GM18951 (cell line): ENCODE measurements around the gene MT1A.

ENCODE experiments used
- POLR2A ChIP-seq: IDR thresholded peaks from 4 replicates; pipeline ENCODE4 v1.6.1; 2011; ENCODE audit warnings: mild to moderate bottlenecking; ENCODE audit not compliant: insufficient read length, insufficient read depth; ENCODE audit errors: extremely low read depth
- in situ Hi-C: fragments of 300-500 bp; cut with MboI; formaldehyde crosslinking; loops from one replicate; pipeline ENCODE4 v1.12.0; 2022; ENCODE audit warnings: low sequenced_read_pairs, mixed read lengths, inconsistent platforms; ENCODE audit not compliant: unreplicated experiment

The MT1A gene

DNA sequence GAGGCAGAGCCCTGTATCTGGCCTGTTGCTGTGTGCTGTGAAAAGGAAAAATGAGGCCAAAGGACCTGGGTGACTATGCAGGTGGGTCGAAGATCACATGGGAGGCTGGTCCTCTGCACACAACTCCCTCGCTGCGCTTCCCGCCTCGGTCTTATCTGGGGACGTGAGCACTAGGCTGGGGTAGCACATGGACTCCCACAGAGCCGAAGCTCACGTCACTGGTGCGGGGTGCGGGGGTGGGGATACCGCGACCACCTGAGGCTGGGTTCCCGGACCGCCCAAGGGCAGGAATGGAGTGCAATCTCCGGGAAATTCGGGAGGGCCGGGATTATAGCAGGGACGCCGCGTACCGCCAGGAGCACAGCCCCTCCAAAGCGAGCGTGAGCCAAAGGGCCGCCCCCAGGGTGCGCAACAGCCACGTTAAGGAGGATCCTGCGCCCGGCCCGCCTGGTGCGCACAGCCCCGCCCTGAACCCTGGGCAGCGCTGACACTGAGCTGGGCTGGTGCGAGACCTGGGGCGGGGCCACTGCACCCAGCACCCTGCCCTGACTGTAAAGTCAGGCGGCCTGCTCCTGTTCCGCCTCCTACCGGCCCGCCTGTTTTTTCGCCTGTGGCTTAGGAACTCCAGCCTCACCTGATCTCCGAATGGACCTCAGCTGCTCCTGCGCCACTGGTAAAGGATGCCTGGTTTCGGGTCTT lies 4.8 kb downstream of the MT1A start:
- in situ Hi-C loops, result no loop called here
- no peak for TF ChIP-seq POLR2A

DNA sequence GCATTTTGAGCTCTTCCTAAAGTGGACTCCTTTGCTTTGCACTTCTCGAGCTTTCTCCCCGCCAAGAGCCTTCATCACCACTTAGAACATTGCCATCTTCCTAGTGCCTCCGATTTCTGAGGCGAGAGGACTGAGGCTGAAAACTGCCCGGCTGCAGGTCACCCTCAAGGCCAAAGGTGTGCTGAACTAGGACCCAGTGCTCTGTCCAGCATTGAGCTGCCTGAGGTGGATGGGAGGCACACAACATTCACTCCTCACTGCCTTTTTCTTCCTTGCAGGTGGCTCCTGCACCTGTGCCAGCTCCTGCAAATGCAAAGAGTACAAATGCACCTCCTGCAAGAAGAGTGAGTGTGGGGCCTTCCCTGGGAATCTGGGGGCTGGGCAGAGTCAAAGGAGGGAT lies 5.4 kb downstream of the MT1A start:
- in situ Hi-C loops, result no loop called here
- no peak for TF ChIP-seq POLR2A

DNA sequence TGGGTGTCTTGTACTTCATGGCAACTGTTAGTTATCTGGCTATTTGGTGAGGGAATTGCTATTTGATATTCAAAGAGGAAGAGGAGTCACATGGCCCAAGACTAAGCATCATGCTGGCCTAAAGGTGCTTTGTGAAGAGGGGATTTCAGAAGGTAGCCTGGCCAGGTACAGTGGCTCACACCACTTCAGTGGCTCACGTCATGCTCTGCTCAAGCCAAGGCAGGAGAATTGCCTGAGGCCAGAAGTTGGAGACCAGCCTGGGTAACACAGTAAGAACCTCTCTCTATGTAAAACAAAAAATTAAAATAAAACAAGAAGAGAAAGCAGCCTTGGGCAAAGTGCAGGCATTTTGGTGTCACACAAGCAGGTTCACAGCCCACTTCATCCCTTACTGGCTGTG lies 6.8 kb downstream of the MT1A start:
- no peak for TF ChIP-seq POLR2A
- in situ Hi-C loops, result no loop called here

DNA sequence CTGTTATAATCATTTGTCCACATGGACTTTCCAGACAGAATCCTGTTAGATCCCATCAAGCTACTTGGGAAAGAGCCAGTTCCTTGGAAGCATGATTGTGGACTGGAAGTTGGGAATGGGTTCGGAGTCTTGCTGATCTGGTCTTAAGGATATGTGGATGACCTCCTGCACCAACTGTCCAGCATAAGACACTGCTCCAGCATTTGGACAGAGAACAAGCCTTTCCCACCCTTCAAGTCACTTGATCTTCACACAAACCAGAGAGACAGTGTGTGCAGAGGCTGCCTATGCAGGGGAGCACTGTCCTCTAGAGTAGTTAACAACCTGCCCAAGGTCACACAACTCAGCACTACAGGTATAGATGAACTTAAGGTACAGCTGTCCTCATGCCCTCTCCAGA lies 7.4 kb downstream of the MT1A start:
- TF ChIP-seq POLR2A, result no peak
- in situ Hi-C loops, result no loop called here

DNA sequence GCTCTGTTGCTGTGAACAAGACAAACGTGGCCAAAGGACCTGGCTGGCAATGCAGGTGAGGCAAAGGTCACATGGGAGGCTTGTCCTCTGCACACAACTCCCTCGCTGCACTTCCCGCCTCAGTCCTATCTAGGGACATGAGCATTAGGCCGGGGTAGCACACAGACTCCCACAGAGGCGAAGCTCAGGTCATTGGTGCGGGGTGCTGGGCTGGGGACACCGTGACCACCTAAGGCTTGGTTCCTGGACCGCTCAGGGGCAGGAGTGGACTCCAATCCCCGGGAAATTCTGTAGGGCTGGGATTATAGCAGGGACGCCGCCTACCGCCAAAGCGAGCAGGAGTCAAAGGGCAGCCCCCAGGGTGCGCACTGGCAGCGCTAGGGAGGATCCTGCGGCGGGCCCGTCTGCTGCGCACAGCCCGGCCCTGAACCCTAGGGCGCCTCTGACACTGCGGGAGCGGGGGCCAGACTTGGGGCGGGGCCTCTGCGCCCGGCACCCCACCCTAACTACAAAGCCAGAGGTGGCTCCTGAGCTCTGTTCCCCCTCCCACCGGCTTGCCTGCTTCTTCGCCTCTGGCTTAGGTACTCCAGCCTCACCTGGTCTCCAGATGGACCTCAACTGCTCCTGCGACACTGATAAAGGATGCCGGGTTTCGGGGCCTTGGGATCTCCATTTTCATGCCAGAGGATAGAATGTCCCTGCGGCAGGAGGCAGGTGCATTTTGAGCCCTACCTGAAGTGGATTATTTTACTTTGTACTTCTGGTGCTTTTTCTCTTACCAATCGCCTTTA lies 9.4 kb downstream of the MT1A start:
- TF ChIP-seq POLR2A, result no peak
- in situ Hi-C loops, result no loop called here

DNA sequence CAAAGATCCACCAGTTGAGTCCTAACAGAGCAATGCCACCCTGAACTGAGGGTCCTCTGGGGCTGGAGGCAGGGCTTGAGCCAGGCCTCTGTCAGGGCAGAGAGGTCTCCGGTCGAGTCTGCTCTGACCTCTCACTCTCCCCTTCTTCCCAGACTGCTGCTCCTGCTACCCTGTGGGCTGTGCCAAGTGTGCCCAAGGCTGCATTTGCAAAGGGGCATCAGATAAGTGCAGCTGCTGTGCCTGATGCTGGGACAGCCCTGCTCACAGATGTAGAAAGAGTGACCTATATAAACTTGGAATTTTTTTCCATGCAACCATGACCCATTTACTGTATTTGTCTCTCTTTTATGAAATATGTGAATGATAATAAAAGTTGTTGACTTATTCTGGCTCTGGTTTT lies 10.8 kb downstream of the MT1A start:
- in situ Hi-C loops, result no loop called here
- no peak for TF ChIP-seq POLR2A

DNA sequence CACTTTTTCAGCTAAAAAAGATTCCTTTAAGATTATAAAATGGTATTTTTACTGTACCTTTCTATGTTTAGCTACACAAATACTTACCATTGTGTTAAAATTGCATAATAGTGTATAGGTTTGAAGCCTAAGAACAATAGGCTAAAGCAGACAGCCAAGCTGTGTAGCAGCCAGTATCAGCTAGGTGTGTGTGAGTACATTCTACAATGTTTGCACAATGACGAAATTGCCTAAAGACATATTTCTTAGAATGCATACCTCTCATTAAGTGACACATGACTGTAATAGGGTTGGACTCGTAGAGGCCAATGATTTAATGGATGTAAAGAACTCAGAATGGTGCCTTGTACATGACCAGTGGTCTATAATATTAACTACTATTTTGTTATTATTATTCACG lies 11.4 kb downstream of the MT1A start:
- TF ChIP-seq POLR2A, result no peak
- in situ Hi-C loops, result no loop called here

DNA sequence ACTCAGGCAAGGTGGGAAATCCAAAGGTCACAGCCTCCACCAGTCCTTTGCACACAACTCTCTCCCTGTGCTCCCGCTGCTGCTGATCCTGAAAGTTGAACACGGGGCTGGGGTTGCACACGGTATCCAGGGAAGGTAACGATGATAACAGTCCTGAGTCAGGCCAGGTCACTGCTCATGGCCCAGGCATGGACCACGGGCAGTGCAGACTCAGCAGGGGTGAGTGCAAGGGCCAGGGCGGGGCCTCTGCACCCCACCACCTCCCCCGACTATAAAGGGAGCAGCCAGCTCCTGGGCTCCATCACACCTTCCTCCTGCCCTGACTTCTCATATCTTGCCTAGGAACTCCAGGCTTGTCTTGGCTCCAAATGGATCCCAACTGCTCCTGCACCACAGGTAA lies 13.1 kb downstream of the MT1A start, which contains the start of gene MT1B:
MT1B (plus strand) TSS at position 301 of the 400 bp plus-strand sequence; CDS start at position 369, 68 bp downstream.
- in situ Hi-C loops, result no loop called here
- TF ChIP-seq POLR2A, result no peak

DNA sequence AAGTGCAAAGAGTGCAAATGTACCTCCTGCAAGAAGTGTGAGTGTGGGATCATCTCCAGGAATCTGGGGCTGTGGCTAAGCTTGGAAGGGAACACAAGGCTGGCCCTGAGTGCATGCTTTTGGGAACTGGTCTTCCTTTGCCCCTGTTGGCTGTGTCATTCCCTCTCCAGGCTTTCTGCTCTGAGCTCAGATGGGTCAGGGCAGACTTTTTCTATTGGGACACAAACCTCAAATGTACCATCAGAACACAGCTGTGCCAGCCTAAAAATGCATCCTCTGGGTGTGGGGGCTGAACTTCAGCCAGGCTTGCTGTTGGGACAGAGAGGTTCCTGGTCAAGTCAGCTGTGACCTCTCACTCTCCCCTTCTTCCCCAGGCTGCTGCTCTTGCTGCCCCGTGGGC lies 14.1 kb downstream of the MT1A start:
- TF ChIP-seq POLR2A, result no peak
- in situ Hi-C loops, result no loop called here

DNA sequence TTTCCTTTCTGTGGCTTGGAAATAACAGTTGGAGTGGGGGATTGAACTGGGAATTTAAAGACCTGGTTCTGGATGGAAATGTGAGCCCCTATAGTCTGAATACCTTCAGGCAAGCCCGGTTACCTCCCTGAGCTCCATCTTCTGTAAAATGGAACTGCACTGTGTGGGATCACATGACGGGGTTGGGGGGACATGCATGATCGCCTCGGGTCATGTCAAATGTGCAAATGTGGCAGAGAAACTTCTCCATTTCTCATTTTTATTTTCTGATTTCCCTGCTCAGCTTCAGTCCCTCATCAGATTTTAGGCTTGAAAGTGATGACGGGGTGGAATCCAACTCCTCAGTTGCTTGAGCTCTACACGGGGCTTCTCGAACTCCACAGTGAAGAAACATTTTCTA lies 14.8 kb downstream of the MT1A start:
- in situ Hi-C loops, result no loop called here
- no peak for TF ChIP-seq POLR2A

DNA sequence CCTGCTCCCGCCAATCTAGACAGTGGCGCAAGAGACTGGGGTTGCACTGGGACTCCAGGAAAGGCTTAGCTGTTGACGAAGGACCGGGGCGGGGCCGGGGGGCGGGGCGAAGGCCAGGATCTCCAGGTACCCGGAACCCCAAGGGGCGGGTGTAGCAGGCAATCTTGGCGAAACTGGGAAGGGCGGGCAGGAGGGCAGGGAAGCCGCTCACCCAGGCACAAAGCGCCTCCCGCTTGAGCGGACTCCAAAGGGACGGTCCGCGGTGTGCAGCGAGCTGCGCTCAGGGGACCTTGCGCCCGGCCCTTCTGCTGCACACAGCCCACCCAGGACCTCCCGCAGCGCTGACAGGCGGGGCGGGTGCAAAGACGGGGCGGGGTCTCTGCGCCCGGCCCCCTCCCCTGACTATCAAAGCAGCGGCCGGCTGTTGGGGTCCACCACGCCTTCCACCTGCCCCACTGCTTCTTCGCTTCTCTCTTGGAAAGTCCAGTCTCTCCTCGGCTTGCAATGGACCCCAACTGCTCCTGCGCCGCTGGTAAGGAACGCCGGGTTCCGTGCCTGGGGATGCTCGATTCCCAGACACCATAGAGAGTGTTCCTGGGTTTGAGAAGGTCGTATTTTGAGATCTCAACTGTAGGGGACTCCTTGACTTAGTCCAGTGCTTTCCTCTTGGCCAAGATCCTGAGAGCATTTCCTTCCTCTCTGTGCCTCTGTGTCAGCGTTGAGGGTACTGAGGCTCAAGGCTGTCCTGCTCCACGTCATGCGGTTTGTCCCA lies 19.3 kb downstream of the MT1A start, which contains the start of gene MT1F:
MT1F (plus strand) TSS at position 405 of the 772 bp plus-strand sequence; CDS start at position 505, 100 bp downstream.
- TF ChIP-seq POLR2A, result peak; percentile 40
- in situ Hi-C loops, result no loop called here

DNA sequence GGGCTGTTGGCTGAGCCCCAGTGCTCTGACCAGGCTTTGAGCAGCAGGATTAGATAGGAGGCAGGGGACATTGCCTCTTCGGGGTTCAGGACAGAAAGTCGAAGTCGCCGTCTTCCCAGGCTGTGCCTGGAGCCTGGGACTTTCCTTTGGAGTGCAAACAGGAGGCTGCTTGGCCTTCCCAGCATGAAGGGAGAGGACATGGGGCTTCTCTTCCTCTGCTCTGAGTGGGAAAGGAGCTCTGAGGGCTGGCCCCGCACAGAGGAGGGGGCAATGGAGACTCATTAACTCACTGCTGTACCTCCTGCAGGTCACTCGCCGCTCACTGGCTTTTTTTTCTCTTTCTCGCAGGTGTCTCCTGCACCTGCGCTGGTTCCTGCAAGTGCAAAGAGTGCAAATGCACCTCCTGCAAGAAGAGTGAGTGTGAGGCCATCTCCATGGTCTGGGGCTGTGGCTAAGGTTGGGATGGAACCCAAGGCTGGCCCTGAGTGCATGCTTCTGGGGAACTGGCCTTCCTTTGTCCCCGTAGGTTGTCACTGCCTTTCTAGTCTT lies 19.9 kb downstream of the MT1A start:
- no peak for TF ChIP-seq POLR2A
- in situ Hi-C loops, result no loop called here
